ENCODE measurements around the gene HIGD1A.

HIGD1A gene

GRCh38 chr3:42801784-42802183 lies 2.5 kb downstream of the HIGD1A start:
- CTCF ChIA-PET: no interaction called here
- no peak for DNase-seq (ENCODE audit: low spot score)
- no peak overlapping the region for H3K27ac ChIP-seq
- TF ChIP-seq CTCF (conservative IDR thresholded peaks at IDR 0.05; ENCODE audit: low read depth): no peak
- POLR2A ChIA-PET (ENCODE audit: low non-redundant PET): no interaction called here

- POLR2A ChIA-PET (ENCODE audit: low non-redundant PET): no interaction called here
- DNase-seq (ENCODE audit: low spot score): no peak
- H3K27ac ChIP-seq: no peak overlapping the region
- CTCF ChIA-PET: no interaction called here
- no peak for TF ChIP-seq CTCF (conservative IDR thresholded peaks at IDR 0.05; ENCODE audit: low read depth)
These were observed 3.2 kb downstream of the HIGD1A start for GRCh38 chr3:42801048-42801620.

- no peak for DNase-seq (ENCODE audit: low spot score)
- CTCF ChIA-PET: no interaction called here
- POLR2A ChIA-PET (ENCODE audit: low non-redundant PET): no interaction called here
- TF ChIP-seq CTCF (conservative IDR thresholded peaks at IDR 0.05; ENCODE audit: low read depth): no peak
- H3K27ac ChIP-seq: no peak overlapping the region
These were observed 4.0 kb downstream of the HIGD1A start for GRCh38 chr3:42800251-42800650.

GRCh38 chr3:42799376-42799775 lies 4.9 kb downstream of the HIGD1A start:
- POLR2A ChIA-PET (ENCODE audit: low non-redundant PET): no interaction called here
- no peak for TF ChIP-seq CTCF (conservative IDR thresholded peaks at IDR 0.05; ENCODE audit: low read depth)
- no peak overlapping the region for H3K27ac ChIP-seq
- no peak for DNase-seq (ENCODE audit: low spot score)
- CTCF ChIA-PET: interaction anchor here (0.6 kb wide), 1 partner anchor 180 kb away, joined by 5 read pairs; no protein-coding TSS in a partner anchor

GRCh38 chr3:42796332-42796885 lies 7.9 kb downstream of the HIGD1A start:
- no peak for DNase-seq (ENCODE audit: low spot score)
- POLR2A ChIA-PET (ENCODE audit: low non-redundant PET): interaction anchor here (0.6 kb wide), 1 partner anchor 1560 kb away, joined by 3 read pairs; no protein-coding TSS in a partner anchor
- H3K27ac ChIP-seq: no peak overlapping the region
- CTCF ChIA-PET: interaction anchor here (0.8 kb wide), 1 partner anchor 9 kb away, joined by 4 read pairs; no protein-coding TSS in a partner anchor
- TF ChIP-seq CTCF (conservative IDR thresholded peaks at IDR 0.05; ENCODE audit: low read depth): no peak

- ChIA-PET POLR2A (ENCODE audit: low non-redundant PET) (no interaction called here), CTCF (interaction anchor here (0.8 kb wide), 1 partner anchor 8 kb away, joined by 4 read pairs; no protein-coding TSS in a partner anchor)
- H3K27ac ChIP-seq: no peak overlapping the region
- no peak for TF ChIP-seq CTCF (conservative IDR thresholded peaks at IDR 0.05; ENCODE audit: low read depth)
- no peak for DNase-seq (ENCODE audit: low spot score)
These were observed 8.6 kb downstream of the HIGD1A start for GRCh38 chr3:42795621-42796181.
